Forelimb muscle (tissue), 1 donor: ENCODE results near the gene SRCIN1. TPM values are rescaled to one million over a fixed set of nuclear protein-coding genes. Genes with fewer than 3 reads are reported as not detected.

Source experiments
- DNase-seq: peaks from one replicate; pipeline ENCODE4 v3.0.0-alpha.2; 2013; ENCODE audit warnings: low read depth
- polyA plus RNA-seq: library from polyadenylated mRNA; unstranded; fragments of 120-200 nt; gene quantifications from one replicate; pipeline ENCODE4 v1.2.1, GENCODE V29; 2013; ENCODE audit not compliant: insufficient read length

The SRCIN1 gene
- polyA plus RNA-seq, 1 donor, result 0.96 TPM

GRCh38 chr17:38600906-38601305, 4.8 kb downstream of the SRCIN1 start:
- no peak for DNase-seq

GRCh38 chr17:38600416-38600815, 5.3 kb downstream of the SRCIN1 start:
- no peak for DNase-seq

DNA sequence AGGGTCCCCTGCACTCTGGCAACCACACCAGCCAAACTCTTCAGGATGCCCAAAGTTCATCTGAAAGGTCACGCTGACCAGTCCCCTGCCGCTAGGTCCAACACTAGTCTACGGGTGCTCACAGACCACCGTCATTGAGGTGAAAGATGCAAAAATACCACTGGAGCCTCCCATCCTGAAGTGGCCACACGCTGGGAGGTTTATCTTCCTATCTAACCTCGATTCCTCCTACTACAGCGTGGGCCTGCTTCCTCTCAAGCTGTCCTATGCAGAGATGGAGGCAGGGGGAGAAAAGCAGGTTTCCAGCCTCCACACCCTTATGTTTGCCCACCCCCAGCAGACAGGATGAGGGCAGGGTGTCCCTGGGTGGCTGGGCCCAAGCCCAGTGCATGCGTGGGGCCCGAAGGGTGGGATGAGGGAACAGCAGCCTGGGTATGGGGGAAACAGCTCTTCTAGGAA, 6.3 kb downstream of the SRCIN1 start:
- DNase-seq, result no peak

- no peak for DNase-seq
These were observed 6.8 kb downstream of the SRCIN1 start for GRCh38 chr17:38598995-38599394.

DNA sequence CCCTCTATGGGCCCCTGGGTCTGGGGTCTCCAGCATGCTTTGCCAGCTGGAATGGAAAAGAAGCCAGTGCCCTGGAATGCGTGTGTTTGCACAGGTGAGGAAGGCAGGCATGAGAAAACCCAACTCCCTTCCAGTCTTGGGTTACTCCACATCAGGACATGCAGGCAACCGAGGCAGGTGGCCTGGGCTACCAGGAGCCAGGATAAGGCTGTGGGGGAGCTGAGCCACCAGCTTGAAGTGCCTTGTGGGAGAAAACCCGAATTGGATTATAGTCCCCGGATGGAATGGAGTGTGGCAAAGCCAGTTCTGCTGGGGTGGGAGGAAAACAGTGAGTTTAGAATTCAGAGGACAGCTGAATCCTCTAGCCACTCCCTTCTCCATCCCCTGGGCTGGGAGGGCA, 7.2 kb downstream of the SRCIN1 start:
- no peak for DNase-seq

- DNase-seq, result no peak
These were observed 8.4 kb downstream of the SRCIN1 start for GRCh38 chr17:38597375-38597774.

GRCh38 chr17:38596651-38597050, 9.1 kb downstream of the SRCIN1 start:
- DNase-seq, result no peak

DNA sequence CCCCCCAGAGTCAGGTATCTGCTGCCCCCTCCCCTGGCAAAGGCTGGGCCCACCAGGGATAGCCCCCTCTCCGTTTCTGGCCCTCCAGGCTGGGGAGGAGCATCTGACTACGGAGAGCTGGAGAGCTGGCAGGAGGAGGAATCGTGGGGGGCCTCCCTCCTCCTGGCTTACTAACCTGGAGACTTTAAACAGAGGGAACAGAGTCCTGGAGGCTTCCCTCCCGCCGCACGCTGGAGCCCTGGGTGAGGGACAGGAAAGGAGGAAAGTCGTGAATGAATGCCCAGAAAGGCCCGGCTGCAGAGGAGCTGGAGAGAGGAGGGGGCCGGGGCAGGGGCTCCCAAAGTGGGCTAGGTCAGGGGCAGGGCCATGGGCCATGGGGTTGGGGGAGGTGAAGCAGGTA, 9.9 kb downstream of the SRCIN1 start:
- DNase-seq, result no peak

GRCh38 chr17:38594152-38594551, 11.6 kb downstream of the SRCIN1 start:
- DNase-seq, result no peak

GRCh38 chr17:38592487-38592886, 13.3 kb downstream of the SRCIN1 start:
- DNase-seq, result no peak

DNA sequence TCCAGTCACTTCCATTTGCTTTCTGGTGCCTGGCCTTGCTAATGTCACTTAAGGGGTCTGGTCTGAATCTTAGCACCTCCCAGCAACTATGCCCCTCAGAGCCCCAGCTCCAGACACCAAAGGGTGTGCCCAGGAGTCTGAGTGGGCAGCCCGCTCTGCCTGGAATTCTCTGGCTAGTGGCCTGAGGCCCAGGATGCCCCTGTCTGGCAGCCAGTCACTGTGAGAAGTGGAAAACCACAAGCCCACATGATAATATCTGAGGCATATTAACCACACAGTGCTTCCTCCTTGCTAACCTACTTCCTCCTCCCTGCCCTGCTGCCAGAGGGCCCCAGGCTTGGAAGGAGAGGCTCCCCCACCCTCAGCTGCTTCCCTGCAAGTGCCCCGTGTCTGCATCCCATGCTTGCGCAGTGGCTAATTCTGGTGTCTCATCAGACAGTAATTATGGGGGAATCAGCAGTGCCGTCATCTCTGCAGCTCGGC, 14.0 kb downstream of the SRCIN1 start:
- no peak for DNase-seq

GRCh38 chr17:38590988-38591758, 14.6 kb downstream of the SRCIN1 start:
- no peak for DNase-seq

DNA sequence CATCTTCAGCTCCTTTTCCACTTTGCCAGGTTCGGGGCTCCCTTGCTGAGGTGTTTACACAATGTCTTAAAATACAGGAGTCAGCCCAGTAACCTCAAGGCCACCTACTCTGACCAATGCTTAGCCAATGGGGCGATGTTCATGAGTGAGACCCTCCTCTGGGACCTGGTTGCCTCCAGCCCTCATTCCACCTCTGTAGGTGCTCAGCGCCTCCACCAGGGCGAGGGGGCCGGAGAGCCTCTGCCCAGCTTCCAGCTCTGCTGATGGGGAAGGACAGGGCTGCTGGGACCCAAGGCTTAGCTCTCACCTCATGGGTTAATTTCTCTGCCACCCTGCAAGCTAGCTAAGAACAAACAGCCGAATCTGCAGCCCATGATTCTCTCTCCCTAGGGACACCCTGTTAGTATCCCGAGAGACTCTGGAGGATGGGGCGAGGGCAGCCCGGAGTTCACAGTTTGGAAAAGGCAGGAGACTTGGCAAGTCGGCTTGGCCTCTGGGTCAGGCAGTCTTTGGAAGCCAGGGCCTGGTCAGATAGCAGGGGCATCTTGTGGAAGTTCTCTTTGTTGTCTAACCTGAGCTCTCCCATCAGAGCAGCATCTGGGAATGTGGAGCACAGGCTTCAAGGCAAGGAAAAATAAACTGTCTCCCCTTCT, 16.2 kb downstream of the SRCIN1 start:
- no peak for DNase-seq

DNA sequence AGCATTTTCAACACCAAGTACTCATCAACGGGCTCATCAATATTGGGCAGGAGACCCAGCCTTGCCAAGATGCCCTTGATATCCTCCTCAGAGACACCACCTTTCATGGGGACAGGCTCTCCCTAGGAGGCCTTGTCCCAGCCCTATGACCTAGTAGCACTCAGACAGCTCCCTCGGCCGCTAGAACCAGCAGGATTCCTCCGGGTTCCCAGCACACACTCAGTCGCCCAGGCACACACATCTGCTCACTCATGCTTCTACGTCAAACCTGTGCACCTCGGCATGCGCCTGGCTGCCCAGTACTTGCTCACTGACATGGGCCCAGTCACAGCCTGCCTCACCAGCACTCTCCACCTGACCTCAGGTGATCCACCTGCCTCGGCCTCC, 17.0 kb downstream of the SRCIN1 start:
- DNase-seq, result no peak

DNA sequence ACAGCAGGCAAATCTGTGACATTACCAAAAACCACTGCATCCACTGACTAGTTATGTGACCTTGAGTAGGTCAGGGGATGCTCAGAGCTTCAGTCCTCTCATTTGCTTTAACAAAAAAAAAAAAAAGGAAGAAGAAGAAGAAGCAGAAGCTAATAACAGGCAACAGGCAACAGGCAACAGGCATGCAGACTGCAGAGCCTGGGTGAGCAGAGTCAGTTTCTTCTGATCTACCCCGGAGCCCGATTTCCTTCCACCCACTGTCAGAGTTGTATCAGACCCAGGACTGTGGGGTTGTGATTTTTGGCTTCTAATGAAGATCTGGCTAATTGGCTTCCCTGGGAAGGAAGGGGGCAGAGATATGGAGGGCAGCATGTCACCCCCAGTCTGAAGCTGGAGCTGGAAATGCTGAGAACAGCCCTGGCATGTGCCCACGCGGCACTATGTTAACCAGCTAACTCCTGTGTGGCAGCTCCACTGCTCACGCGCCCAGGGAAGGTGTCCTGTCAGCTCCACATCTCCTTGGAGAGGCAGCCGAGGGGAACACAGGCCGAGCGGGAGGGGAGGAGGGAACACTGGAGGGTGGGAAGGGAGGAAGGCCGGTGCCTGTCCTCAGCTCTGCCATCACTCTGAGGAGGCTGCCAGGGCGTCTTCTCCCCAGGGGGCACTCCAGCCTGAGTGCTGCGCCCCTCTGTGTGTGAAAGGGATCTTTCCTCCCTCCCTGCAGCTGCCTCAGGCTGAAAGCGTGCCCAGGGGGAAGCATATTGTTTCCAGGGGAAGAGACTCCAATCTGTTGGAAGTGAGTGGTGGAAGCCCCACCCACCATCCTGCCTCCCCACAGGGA, 17.6 kb downstream of the SRCIN1 start:
- no peak for DNase-seq

DNA sequence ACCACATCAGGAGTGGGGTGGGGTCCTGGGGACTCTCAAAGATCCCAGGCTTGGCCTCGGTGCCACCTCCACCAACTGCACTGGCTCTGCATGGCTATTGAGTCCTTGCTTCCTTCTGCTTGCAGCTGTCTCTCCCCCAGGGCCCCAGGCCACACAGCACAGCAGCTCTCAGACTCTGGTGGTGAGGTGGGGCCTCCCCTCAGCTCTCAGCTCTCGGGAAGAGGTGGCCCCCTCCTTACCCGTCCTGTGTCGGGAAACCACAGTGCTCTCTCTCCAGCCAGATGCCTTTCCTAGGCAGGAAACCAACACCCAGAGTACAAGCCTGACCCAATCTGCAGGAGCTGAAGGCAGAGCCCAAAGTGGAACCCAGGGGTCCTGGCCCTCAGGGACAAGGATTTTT, 18.5 kb downstream of the SRCIN1 start:
- no peak for DNase-seq

DNA sequence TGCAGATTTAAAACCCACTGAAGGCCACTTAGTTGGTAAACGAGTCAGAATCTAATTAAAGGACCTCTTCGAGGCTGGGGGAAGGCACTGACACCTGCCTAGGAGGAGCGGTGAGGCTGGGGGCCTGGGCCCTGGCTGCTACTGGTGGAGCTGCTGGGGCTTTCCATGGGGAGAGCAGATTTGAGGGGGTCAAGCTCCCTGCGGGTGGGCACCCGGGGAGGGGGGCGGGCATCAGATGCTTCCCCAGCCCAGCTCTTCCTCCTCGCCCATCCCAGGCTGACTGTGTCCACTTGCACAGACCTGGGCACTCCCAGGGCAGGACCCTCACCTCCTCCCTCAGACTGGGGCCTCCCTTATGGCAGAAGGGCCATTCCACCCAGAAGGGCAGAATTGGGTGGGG, 19.0 kb downstream of the SRCIN1 start:
- no peak for DNase-seq

GRCh38 chr17:38585918-38586529, 19.7 kb downstream of the SRCIN1 start:
- no peak for DNase-seq

DNA sequence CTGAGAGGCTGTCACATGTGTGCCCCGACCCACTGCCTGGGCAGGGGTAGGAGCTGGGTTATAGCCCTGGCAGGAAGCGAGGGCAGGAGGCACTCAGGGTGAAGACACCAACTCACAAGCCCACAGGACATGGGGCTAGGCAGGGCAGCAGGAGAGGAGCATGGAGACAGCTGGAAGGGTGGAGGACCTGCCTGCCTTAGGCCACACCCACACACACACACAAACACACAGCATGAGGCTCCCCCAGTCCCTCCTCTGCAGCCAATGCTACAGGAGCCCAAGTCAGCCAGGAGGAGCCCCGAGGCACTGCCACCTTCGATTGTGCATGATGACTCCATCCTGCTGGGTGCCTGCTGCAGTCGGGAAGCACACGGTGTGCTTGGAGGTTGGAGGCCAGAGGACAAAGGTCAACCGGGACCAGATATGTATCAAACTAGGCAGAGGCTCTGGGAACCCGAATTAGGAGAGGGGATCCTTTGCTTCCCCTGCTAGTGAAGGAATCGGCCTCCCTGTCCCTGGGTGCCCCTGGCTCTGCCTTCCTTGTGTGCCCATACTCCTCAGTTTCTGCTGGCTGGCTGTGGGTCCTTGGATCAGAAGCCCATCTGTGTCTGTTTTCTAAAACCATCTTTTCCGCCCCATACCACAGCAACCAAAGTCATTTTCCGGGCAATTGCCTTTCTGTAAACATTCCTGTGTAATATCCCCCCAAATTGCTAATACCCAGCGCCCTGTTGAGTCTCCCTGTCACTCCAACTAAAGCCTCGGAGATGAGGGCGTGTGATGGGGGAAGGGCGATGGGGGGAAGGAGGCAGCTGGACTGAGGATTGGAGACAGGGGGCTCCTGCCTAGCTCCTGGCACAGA, 20.5 kb downstream of the SRCIN1 start:
- no peak for DNase-seq

GRCh38 chr17:38584350-38584925, 21.3 kb downstream of the SRCIN1 start:
- DNase-seq, result no peak
